Esophagus squamous epithelium (tissue), 4 donors: ENCODE data around the gene NTF4.
"Not testable (repeated sequence)": the region's sequence is repeated elsewhere in the genome, so short reads cannot be mapped to it uniquely, and the experiment has no call there.

Experiments used
- POLR2A ChIP-seq, 4 donors: fragments of 450-650 bp; IDR thresholded peaks; one replicate each; pipeline ENCODE4 v1.6.1; 2017; ENCODE audit warnings: antibody characterized with exemption in 4 of 4, mild to moderate bottlenecking in 4 of 4, moderate library complexity in 3 of 4
- TF ChIP-seq, protein P1 (sequence below), 6 experiments: fragments of 450-650 bp in 4 of 6; fragments of 200-600 bp in 2 of 6; sonication (generic) in 2 of 6; IDR thresholded peaks; one replicate each; pipeline ENCODE4 v1.5.1; 2016 to 2019; ENCODE audit warnings: antibody characterized with exemption in 6 of 6, mild to moderate bottlenecking in 4 of 6, moderate library complexity in 4 of 6

DNA sequence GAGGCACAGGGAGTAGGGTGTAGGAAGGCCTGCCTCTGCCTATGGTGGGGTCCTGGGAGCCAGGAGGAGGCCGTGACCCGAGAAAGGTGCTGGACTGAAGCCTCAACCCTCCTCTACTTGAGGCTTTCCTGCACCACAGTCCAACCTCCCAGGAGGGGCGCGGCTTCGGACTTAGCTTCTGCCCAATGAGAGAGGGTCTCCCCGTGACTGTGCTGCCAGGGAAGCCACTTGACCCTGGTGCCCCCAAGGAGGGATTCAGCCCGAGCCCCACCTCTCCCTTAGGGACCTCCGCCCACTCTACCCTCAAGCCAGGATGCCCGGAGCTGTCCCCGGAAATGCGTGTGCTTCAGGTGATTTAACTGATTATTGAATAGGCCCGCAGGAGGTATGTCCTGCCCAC, 15.6 kb downstream of the NTF4 start, which contains the start of gene CGB8:
- TF ChIP-seq, protein P1, sequence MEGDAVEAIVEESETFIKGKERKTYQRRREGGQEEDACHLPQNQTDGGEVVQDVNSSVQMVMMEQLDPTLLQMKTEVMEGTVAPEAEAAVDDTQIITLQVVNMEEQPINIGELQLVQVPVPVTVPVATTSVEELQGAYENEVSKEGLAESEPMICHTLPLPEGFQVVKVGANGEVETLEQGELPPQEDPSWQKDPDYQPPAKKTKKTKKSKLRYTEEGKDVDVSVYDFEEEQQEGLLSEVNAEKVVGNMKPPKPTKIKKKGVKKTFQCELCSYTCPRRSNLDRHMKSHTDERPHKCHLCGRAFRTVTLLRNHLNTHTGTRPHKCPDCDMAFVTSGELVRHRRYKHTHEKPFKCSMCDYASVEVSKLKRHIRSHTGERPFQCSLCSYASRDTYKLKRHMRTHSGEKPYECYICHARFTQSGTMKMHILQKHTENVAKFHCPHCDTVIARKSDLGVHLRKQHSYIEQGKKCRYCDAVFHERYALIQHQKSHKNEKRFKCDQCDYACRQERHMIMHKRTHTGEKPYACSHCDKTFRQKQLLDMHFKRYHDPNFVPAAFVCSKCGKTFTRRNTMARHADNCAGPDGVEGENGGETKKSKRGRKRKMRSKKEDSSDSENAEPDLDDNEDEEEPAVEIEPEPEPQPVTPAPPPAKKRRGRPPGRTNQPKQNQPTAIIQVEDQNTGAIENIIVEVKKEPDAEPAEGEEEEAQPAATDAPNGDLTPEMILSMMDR (IDR thresholded peaks at IDR 0.05) = not testable (repeated sequence)
- not testable (repeated sequence) for TF ChIP-seq POLR2A (IDR thresholded peaks at IDR 0.05)
